Measurements from ENCODE around the gene RMND5B. TPM values are rescaled to one million over a fixed set of nuclear protein-coding genes. Genes with fewer than 3 reads are reported as not detected.
A peak's percentile ranks its signal among the peaks of the same experiment; 100 is the strongest.

Gene RMND5B
- polyA plus RNA-seq, 1 donor from 2014 or later: 37.3 TPM

DNA sequence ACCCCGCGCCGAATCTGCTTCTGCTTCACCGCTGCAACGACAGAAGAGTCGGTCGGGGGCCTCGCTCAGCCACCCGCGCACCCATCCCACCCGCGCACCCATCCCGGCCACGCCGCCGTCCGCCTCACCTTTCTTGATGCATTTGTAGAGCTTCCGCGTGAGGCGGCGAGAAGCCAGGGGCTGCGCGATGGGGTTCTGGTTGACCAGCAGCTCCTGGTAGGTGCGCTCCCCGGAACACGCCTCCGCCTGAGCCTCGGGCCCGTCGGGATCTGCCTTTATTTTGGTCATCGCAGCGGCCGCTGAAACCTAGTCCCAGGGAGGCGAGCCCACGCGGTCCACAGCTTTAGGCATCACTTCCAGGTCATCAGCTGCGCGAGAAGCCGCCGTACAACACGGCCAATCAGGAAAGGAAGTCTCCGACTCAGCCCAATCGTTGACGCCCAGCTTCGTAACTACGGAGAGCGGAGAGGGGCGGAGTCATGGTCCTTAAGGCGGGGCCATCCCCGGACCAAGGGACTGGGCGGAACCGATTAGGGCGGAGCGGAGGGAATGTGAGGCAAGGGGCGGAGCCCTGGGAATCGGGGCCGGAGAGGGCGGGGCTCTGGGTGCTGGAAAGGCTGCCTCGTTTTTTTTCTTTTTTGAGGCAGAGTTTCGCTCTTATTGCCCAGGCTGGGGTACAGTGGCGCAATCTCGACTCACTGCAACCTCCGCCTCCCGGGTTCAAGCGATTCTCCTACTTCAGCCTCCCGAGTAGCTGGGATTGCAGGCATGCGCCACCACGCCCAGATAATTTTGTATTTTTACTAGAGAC is 22.9 kb downstream of the RMND5B start, which contains the start of gene NHP2:
NHP2 (minus strand) TSS at position 356 of the 811 bp plus-strand sequence; CDS start at position 288, 68 bp downstream.
- H2AFZ ChIP-seq (ENCODE audit: low read depth, low read length): peak within 1 kb of the TSS; percentile 15
- TF ChIP-seq EP300 (conservative IDR thresholded peaks at IDR 0.05; ENCODE audit: poor library complexity, severe bottlenecking): no peak
- TF ChIP-seq POLR2AphosphoS5 (IDR thresholded peaks at IDR 0.05): peak; percentile 85
- TF ChIP-seq TAF1 (IDR thresholded peaks at IDR 0.05; ENCODE audit: low read depth): peak; percentile 58
- TF ChIP-seq, protein P1, sequence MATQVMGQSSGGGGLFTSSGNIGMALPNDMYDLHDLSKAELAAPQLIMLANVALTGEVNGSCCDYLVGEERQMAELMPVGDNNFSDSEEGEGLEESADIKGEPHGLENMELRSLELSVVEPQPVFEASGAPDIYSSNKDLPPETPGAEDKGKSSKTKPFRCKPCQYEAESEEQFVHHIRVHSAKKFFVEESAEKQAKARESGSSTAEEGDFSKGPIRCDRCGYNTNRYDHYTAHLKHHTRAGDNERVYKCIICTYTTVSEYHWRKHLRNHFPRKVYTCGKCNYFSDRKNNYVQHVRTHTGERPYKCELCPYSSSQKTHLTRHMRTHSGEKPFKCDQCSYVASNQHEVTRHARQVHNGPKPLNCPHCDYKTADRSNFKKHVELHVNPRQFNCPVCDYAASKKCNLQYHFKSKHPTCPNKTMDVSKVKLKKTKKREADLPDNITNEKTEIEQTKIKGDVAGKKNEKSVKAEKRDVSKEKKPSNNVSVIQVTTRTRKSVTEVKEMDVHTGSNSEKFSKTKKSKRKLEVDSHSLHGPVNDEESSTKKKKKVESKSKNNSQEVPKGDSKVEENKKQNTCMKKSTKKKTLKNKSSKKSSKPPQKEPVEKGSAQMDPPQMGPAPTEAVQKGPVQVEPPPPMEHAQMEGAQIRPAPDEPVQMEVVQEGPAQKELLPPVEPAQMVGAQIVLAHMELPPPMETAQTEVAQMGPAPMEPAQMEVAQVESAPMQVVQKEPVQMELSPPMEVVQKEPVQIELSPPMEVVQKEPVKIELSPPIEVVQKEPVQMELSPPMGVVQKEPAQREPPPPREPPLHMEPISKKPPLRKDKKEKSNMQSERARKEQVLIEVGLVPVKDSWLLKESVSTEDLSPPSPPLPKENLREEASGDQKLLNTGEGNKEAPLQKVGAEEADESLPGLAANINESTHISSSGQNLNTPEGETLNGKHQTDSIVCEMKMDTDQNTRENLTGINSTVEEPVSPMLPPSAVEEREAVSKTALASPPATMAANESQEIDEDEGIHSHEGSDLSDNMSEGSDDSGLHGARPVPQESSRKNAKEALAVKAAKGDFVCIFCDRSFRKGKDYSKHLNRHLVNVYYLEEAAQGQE (IDR thresholded peaks at IDR 0.05; ENCODE audit: borderline replicate concordance): peak; percentile 22
- TF ChIP-seq, protein P2, sequence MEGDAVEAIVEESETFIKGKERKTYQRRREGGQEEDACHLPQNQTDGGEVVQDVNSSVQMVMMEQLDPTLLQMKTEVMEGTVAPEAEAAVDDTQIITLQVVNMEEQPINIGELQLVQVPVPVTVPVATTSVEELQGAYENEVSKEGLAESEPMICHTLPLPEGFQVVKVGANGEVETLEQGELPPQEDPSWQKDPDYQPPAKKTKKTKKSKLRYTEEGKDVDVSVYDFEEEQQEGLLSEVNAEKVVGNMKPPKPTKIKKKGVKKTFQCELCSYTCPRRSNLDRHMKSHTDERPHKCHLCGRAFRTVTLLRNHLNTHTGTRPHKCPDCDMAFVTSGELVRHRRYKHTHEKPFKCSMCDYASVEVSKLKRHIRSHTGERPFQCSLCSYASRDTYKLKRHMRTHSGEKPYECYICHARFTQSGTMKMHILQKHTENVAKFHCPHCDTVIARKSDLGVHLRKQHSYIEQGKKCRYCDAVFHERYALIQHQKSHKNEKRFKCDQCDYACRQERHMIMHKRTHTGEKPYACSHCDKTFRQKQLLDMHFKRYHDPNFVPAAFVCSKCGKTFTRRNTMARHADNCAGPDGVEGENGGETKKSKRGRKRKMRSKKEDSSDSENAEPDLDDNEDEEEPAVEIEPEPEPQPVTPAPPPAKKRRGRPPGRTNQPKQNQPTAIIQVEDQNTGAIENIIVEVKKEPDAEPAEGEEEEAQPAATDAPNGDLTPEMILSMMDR (IDR thresholded peaks at IDR 0.05; ENCODE audit: poor library complexity, severe bottlenecking): no peak
- no peak for TF ChIP-seq EZH2 (IDR thresholded peaks at IDR 0.05; ENCODE audit: borderline replicate concordance, insufficient read depth, low read length, poor library complexity, severe bottlenecking)
- TF ChIP-seq MXI1 (conservative IDR thresholded peaks at IDR 0.05; ENCODE audit: poor library complexity, severe bottlenecking): peak; percentile 97
- no peak for TF ChIP-seq RAD21 (conservative IDR thresholded peaks at IDR 0.05)
- TF ChIP-seq SMC3 (conservative IDR thresholded peaks at IDR 0.05; ENCODE audit: poor library complexity): no peak
- H3K9me3 ChIP-seq (ENCODE audit: low read length): no peaks in the 10 kb centered on the region
- H4K20me1 ChIP-seq (ENCODE audit: insufficient read depth): no peaks in the 10 kb centered on the region
- H3F3A ChIP-seq (ENCODE audit: insufficient read depth, low read length, poor library complexity, severe bottlenecking): no peaks in the 10 kb centered on the region
- peaks cover 5% of the 10 kb centered on the region for H3K79me2 ChIP-seq (replicated peaks; ENCODE audit: insufficient read depth, low read length)
- H3K27ac ChIP-seq (ENCODE audit: low read length): no peak within 1 kb of the TSS
- H3K36me3 ChIP-seq (ENCODE audit: insufficient read depth, low read length): no peaks in the 10 kb centered on the region
- peak within 1 kb of the TSS; percentile 65 for H3K9ac ChIP-seq (ENCODE audit: low read length)
- H3K27me3 ChIP-seq (ENCODE audit: insufficient read depth, low read depth, low read length): no peaks in the 10 kb centered on the region
- peak within 1 kb of the TSS; percentile 98 for H3K4me2 ChIP-seq (ENCODE audit: low read length)
- peak within 1 kb of the TSS; percentile 74 for H3K4me3 ChIP-seq (ENCODE audit: low read length)
- no peaks in the 10 kb centered on the region for H3K9me2 ChIP-seq (ENCODE audit: insufficient read depth, low read length)

DNA sequence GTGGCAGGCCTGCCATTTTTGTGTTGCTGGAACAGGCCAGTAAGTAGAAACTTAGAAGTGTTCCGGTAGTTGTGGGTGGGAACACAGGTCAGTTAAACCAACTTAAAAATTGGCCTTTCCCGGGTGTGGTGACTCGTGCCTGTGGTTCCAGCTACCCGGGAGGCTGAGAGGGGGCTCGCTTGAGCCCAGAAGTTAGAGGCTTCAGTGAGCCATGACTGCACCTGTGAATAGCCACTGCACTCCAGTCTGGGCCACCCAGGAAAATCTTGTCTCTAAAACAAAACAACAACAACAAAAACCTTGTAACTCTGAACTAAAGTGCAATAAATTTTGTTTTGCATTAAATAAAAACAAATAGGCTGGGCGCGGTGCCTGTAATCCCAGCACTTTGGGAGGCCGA is 24.3 kb downstream of the RMND5B start:
- Histone ChIP-seq H3K27ac (ENCODE audit: low read length) (no peak overlapping the region), H3K4me3 (ENCODE audit: low read length) (no peak overlapping the region)

More for the DNA sequence above, 24.3 kb downstream of the RMND5B start:
- no peaks in the 10 kb centered on the region for H3F3A ChIP-seq (ENCODE audit: insufficient read depth, low read length, poor library complexity, severe bottlenecking)
- no peaks in the 10 kb centered on the region for H3K27me3 ChIP-seq (ENCODE audit: insufficient read depth, low read depth, low read length)
- no peak overlapping the region for H3K9ac ChIP-seq (ENCODE audit: low read length)
- H3K79me2 ChIP-seq (replicated peaks; ENCODE audit: insufficient read depth, low read length): peaks cover 5% of the 10 kb centered on the region
- no peak overlapping the region for H2AFZ ChIP-seq (ENCODE audit: low read depth, low read length)
- TF ChIP-seq RAD21 (conservative IDR thresholded peaks at IDR 0.05) (no peak), EZH2 (IDR thresholded peaks at IDR 0.05; ENCODE audit: borderline replicate concordance, insufficient read depth, low read length, poor library complexity, severe bottlenecking) (no peak)
- no peaks in the 10 kb centered on the region for H3K9me3 ChIP-seq (ENCODE audit: low read length)
- H3K9me2 ChIP-seq (ENCODE audit: insufficient read depth, low read length): no peaks in the 10 kb centered on the region
- H4K20me1 ChIP-seq (ENCODE audit: insufficient read depth): no peaks in the 10 kb centered on the region
- H3K4me2 ChIP-seq (ENCODE audit: low read length): no peak overlapping the region
- no peaks in the 10 kb centered on the region for H3K36me3 ChIP-seq (ENCODE audit: insufficient read depth, low read length)

All from neural cell (in vitro differentiated cells).